K562 (cell line): ENCODE results near the gene MAP1LC3B. TPM values are rescaled to one million over a fixed set of nuclear protein-coding genes. Genes with fewer than 3 reads are reported as not detected.

ENCODE experiments used
- CTCFL ChIP-seq: IDR thresholded peaks from 2 replicates; pipeline ENCODE4 v1.6.1; 2011; ENCODE audit warnings: borderline replicate concordance, low read depth, mild to moderate bottlenecking, moderate library complexity, low read length; ENCODE audit not compliant: insufficient read depth, poor library complexity, severe bottlenecking
- CXXC5 ChIP-seq: fragments of 250-450 bp; sonication (Bioruptor Pico); IDR thresholded peaks from 2 replicates; pipeline ENCODE4 v1.8.0; 2022; ENCODE audit warnings: inconsistent platforms, mild to moderate bottlenecking, moderate library complexity
- ESRRB ChIP-seq: fragments of 250-450 bp; sonication (Bioruptor Pico); IDR thresholded peaks from 2 replicates; pipeline ENCODE4 v1.5.0; 2020; ENCODE audit warnings: mild to moderate bottlenecking, moderate library complexity, borderline replicate concordance
- GTF2B ChIP-seq: IDR thresholded peaks from 2 replicates; pipeline ENCODE4 v1.6.1; 2011; ENCODE audit not compliant: insufficient read length; ENCODE audit errors: extremely low read depth
- MCM5 ChIP-seq: fragments of 450-650 bp; IDR thresholded peaks from 2 replicates; pipeline ENCODE4 v1.6.1; 2016; ENCODE audit warnings: low read depth
- MYBL2 ChIP-seq, 2 experiments: fragments of 450-650 bp in 1 of 2; sonication (generic) in 1 of 2; formaldehyde crosslinking in 1 of 2; IDR thresholded peaks; 2 replicates each; pipeline versions ENCODE4 v1.6.1 to v1.8.1; 2017 to 2022; ENCODE audit warnings: borderline replicate concordance in 1 of 2, inconsistent platforms in 1 of 2, low read depth in 1 of 2, mild to moderate bottlenecking in 1 of 2, missing genetic modification reagents in 1 of 2, moderate library complexity in 1 of 2
- NELFE ChIP-seq: IDR thresholded peaks from 2 replicates; pipeline ENCODE4 v1.6.1; 2011; ENCODE audit warnings: mild to moderate bottlenecking; ENCODE audit not compliant: insufficient read depth, insufficient read length
- NFXL1 ChIP-seq: fragments of 450-650 bp; formaldehyde crosslinking; IDR thresholded peaks from 2 replicates; pipeline ENCODE4 v1.4.0; 2021; ENCODE audit warnings: mild to moderate bottlenecking
- NR2C1 ChIP-seq, 2 experiments: fragments of 450-650 bp; IDR thresholded peaks; 2 replicates each; pipeline ENCODE4 v1.6.1; 2017; ENCODE audit warnings: mild to moderate bottlenecking in 2 of 2, antibody characterized with exemption in 1 of 2, inconsistent platforms in 1 of 2, missing compliant biosample characterization in 1 of 2, missing genetic modification characterization in 1 of 2
- PHF21A ChIP-seq: fragments of 450-650 bp; IDR thresholded peaks from 2 replicates; pipeline ENCODE4 v1.6.1; 2017; ENCODE audit warnings: low read depth, borderline replicate concordance
- POLR2AphosphoS5 ChIP-seq: IDR thresholded peaks from 2 replicates; pipeline ENCODE4 v1.6.1; 2011; ENCODE audit warnings: mild to moderate bottlenecking, low read depth, low read length, moderate library complexity; ENCODE audit not compliant: control insufficient read depth, insufficient read depth
- POLR3A ChIP-seq: IDR thresholded peaks from 2 replicates; pipeline ENCODE4 v1.6.1; 2011; ENCODE audit warnings: borderline replicate concordance, mild to moderate bottlenecking, moderate library complexity; ENCODE audit not compliant: insufficient read length, insufficient read depth; ENCODE audit errors: extremely low read depth
- SIN3B ChIP-seq: fragments of 450-650 bp; IDR thresholded peaks from 2 replicates; pipeline ENCODE4 v1.6.1; 2017; ENCODE audit warnings: low read depth, mild to moderate bottlenecking, moderate library complexity
- STAG1 ChIP-seq: sonication (generic); formaldehyde crosslinking; IDR thresholded peaks from 2 replicates; pipeline ENCODE4 v1.5.0; 2020; ENCODE audit warnings: missing genetic modification reagents, borderline replicate concordance
- USF2 ChIP-seq: sonication (generic); formaldehyde crosslinking; IDR thresholded peaks from 2 replicates; pipeline ENCODE4 v1.5.0; 2020; ENCODE audit warnings: missing genetic modification reagents
- ZBED1 ChIP-seq: IDR thresholded peaks from 2 replicates; pipeline ENCODE4 v1.6.1; 2014
- ZBTB34 ChIP-seq: fragments of 250-450 bp; sonication (Bioruptor Pico); IDR thresholded peaks from 2 replicates; pipeline ENCODE4 v1.8.0; 2021; ENCODE audit warnings: mild to moderate bottlenecking, moderate library complexity
- ZFP36 ChIP-seq: fragments of 150-350 bp; IDR thresholded peaks from 2 replicates; pipeline ENCODE4 v1.6.1; 2018; ENCODE audit warnings: low read length, low read depth; ENCODE audit not compliant: partially characterized antibody
- ZNF253 ChIP-seq: fragments of 250-450 bp; sonication (Bioruptor Pico); conservative IDR thresholded peaks from 2 replicates; pipeline ENCODE4 v1.6.1; 2021; ENCODE audit warnings: mild to moderate bottlenecking
- ZNF77 ChIP-seq: fragments of 250-450 bp; sonication (Bioruptor Pico); IDR thresholded peaks from 2 replicates; pipeline ENCODE4 v1.5.0; 2020
- ZNF79 ChIP-seq: fragments of 250-450 bp; sonication (Bioruptor Pico); IDR thresholded peaks from 2 replicates; pipeline ENCODE4 v1.4.0; 2020; ENCODE audit warnings: low read depth, mild to moderate bottlenecking, moderate library complexity
- polyA plus RNA-seq, 8 experiments: library from polyadenylated mRNA; depleted of rRNA in 4 of 8; stranded (reverse) in 5 of 8; unstranded in 3 of 8; fragments of >200 nt; fragmentation: Nextera tagmentation in 2 of 8; fragmentation: Illumina TruSeq in 1 of 8; extraction: Ambion mirVana in 2 of 8; extraction: Trizol in 1 of 8; gene quantifications; 2 replicates each; pipeline versions ENCODE4 v1.2.1 to v1.2.3, GENCODE V29; 2011 to 2014; ENCODE audit warnings: inconsistent platforms in 1 of 8, missing spikeins in 1 of 8
- total RNA-seq, 7 experiments: library from RNA; depleted of rRNA in 6 of 7; stranded (reverse); fragments of >200 nt in 6 of 7; fragmentation: Illumina TruSeq in 2 of 7; extraction: Trizol in 2 of 7; gene quantifications; 2 replicates each; pipeline versions ENCODE4 v1.2.1 to v1.2.3, GENCODE V29; 2011 to 2021; ENCODE audit warnings: low replicate concordance in 1 of 7

MAP1LC3B gene
- total and polyA plus RNA-seq, 9 of the 15 experiments (the other 6 are each of a cell fraction or from before 2014, with no cell fraction given) = 16.0 to 81.5 (median 36.7) TPM

GRCh38 chr16:87383505-87384161 lies 8.5 kb upstream of the MAP1LC3B start, which contains the start of gene FBXO31 (continued):
- TF ChIP-seq CTCFL = no peak
- no peak for TF ChIP-seq NR2C1 (IDR thresholded peaks at IDR 0.05)
- peak; percentile 23; the same call in 1 of the 2 replicates for TF ChIP-seq NR2C1 (tag; IDR thresholded peaks at IDR 0.05)
- TF ChIP-seq MYBL2 (IDR thresholded peaks at IDR 0.05; ENCODE audit: low read depth) = no peak
- no peak for TF ChIP-seq MYBL2 (CRISPR knock-in tag; IDR thresholded peaks at IDR 0.05; ENCODE audit: borderline replicate concordance)
- TF ChIP-seq NELFE = no peak
- TF ChIP-seq ZNF253 (CRISPR knock-in tag) = no peak
- peak; percentile 90 for TF ChIP-seq POLR3A
- no peak for TF ChIP-seq ZNF77 (CRISPR knock-in tag)
- peak; percentile 30; the same call in 1 of the 2 replicates for TF ChIP-seq PHF21A
- TF ChIP-seq SIN3B = peak; percentile 76
- no peak for TF ChIP-seq MCM5
- no peak for TF ChIP-seq NFXL1 (CRISPR knock-in tag)
- no peak for TF ChIP-seq ESRRB (CRISPR knock-in tag)
- TF ChIP-seq CXXC5 (CRISPR knock-in tag) = peak; percentile 92
- no peak for TF ChIP-seq ZFP36
- no peak for TF ChIP-seq USF2 (CRISPR knock-in tag)
- no peak for TF ChIP-seq ZNF79 (CRISPR knock-in tag)
- no peak for TF ChIP-seq ZBTB34 (CRISPR knock-in tag)
- no peak for TF ChIP-seq ZBED1
- TF ChIP-seq GTF2B = no peak
- no peak for TF ChIP-seq POLR2AphosphoS5
- TF ChIP-seq STAG1 (CRISPR knock-in tag) = 0 out of 2 replicates have a peak, but pooled peaks have one; percentile 14
